Measurements from ENCODE around the gene CPED1. TPM values are rescaled to one million over a fixed set of nuclear protein-coding genes. Genes with fewer than 3 reads are reported as not detected.

Gene CPED1
- total RNA-seq, 6 donors from 2014 or later, result 12.9 to 31.6 (median 18.1) TPM

- WGBS, 2 donors, result 81 to 92% methylated on average over 1 of the region's 1 CpG
- TF ChIP-seq EP300 (IDR thresholded peaks at IDR 0.05) (no peak), POLR2AphosphoS5 (IDR thresholded peaks at IDR 0.05) (no peak), CTCF (IDR thresholded peaks at IDR 0.05) (no peak), POLR2A (IDR thresholded peaks at IDR 0.05) (no peak)
- no peaks in the 10 kb centered on the region for H3K36me3 ChIP-seq
- H3K27me3 ChIP-seq, result no peaks in the 10 kb centered on the region
- H3K9me3 ChIP-seq, result no peaks in the 10 kb centered on the region
- peaks cover 4 to 13% (median 8%) of the 10 kb centered on the region in 4 donors for H3K4me1 ChIP-seq
- H3K4me3 ChIP-seq, result no peak overlapping the region
- no peak for DNase-seq
- no peak for ATAC-seq (ENCODE audit: low FRiP score in 2 of 2)
- H3K27ac ChIP-seq, result no peak overlapping the region
These were observed 56.6 kb downstream of the CPED1 start for GRCh38 chr7:121045090-121045489.

DNA sequence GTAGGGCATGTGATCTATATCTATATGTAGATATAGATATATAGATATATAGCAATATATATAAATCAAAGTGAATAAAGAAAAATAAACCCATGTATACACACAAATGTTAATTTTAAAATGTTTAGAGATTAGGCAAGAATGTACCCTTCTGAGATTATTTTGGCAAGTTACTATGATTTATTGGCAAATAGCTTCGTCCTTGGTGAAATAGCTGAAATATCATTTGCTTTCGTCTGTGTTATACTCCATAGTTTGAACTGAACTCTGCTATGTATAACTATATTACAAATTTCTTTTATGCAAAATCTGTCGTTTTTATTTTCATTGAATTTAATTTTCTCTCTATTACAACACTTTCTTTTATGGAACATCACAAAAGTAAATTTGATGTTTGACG lies 57.5 kb downstream of the CPED1 start:
- WGBS, 2 donors, result 85 to 89% methylated on average over 4 of the region's 4 CpGs
- no peak for TF ChIP-seq CTCF (IDR thresholded peaks at IDR 0.05)
- TF ChIP-seq EP300 (IDR thresholded peaks at IDR 0.05), result no peak
- TF ChIP-seq POLR2AphosphoS5 (IDR thresholded peaks at IDR 0.05), result no peak
- no peak for TF ChIP-seq POLR2A (IDR thresholded peaks at IDR 0.05)
- no peaks in the 10 kb centered on the region for H3K9me3 ChIP-seq
- H3K4me3 ChIP-seq, result no peak overlapping the region
- H3K27ac ChIP-seq, result no peak overlapping the region
- DNase-seq (no peak), ATAC-seq (ENCODE audit: low FRiP score in 2 of 2) (no peak)
- H3K4me1 ChIP-seq, result peaks cover 4 to 13% (median 8%) of the 10 kb centered on the region in 4 donors
- no peaks in the 10 kb centered on the region for H3K36me3 ChIP-seq
- no peaks in the 10 kb centered on the region for H3K27me3 ChIP-seq

DNA sequence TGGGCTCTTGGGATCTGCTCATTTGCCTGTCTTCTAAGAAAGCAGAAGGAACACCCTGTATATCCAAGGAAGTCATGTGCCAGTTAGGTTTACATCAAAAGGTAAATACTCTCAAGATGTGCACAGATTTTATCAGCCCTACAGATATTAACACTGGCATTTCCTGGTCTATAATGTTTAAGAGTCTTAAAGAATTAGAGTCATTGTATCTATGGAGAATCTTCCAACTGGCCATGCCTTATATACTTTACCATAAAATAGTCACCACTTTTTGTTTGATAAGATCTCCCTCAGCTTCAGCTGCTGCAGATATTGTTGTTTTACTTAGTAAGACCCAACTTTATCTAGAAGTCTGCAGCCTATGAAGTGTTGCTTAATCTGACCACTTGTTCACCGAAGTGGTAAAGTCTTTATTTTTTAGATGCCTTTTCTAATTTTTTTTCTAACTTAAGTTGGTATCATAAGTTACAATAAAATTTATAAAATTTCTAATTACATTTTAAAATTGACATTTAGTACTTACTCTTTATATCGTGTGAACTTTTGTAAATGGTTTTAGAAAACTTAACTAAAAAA lies 58.5 kb downstream of the CPED1 start:
- no peaks in the 10 kb centered on the region for H3K36me3 ChIP-seq
- H3K27me3 ChIP-seq, result no peaks in the 10 kb centered on the region
- no peak for DNase-seq
- TF ChIP-seq EP300 (IDR thresholded peaks at IDR 0.05) (no peak), CTCF (IDR thresholded peaks at IDR 0.05) (no peak), POLR2AphosphoS5 (IDR thresholded peaks at IDR 0.05) (no peak), POLR2A (IDR thresholded peaks at IDR 0.05) (no peak)
- H3K4me1 ChIP-seq, result peaks cover 0 to 13% (median 3%) of the 10 kb centered on the region in 4 donors
- H3K9me3 ChIP-seq, result no peaks in the 10 kb centered on the region
- WGBS, 2 donors, result 65 to 67% methylated on average over 2 of the region's 2 CpGs
- no peak overlapping the region for H3K4me3 ChIP-seq
- ATAC-seq (ENCODE audit: low FRiP score in 2 of 2), result no peak
- no peak overlapping the region for H3K27ac ChIP-seq

DNA sequence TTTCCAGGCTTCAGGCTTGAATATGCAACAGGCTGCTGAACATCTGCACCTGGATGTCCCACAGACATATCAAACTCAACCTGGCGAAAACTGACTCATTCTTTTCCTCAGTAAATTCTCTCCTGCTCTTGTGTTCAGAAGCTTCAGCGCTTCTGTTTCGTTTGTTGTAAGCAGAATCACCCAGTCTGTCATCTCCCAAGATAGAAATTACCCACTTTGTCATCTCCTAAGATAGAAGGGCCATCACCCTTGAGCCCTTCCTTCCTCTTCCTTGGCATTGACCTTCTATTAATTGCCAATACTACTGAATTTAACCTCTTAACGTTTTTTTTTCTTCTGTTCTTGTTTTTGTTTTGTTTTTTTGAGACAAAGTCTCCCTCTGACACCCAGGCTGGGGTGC lies 59.7 kb downstream of the CPED1 start:
- H3K36me3 ChIP-seq, result no peaks in the 10 kb centered on the region
- H3K9me3 ChIP-seq, result no peaks in the 10 kb centered on the region
- no peak for DNase-seq
- no peaks in the 10 kb centered on the region for H3K27me3 ChIP-seq
- ATAC-seq (ENCODE audit: low FRiP score in 2 of 2), result no peak
- no peak overlapping the region for H3K4me3 ChIP-seq
- no peak for TF ChIP-seq CTCF (IDR thresholded peaks at IDR 0.05)
- TF ChIP-seq POLR2AphosphoS5 (IDR thresholded peaks at IDR 0.05), result no peak
- TF ChIP-seq EP300 (IDR thresholded peaks at IDR 0.05), result no peak
- TF ChIP-seq POLR2A (IDR thresholded peaks at IDR 0.05), result no peak
- no peak overlapping the region for H3K27ac ChIP-seq
- WGBS, 2 donors, result 57 to 68% methylated on average over 4 of the region's 4 CpGs
- H3K4me1 ChIP-seq, result peaks cover 0 to 8% (median 1%) of the 10 kb centered on the region in 4 donors

All from upper lobe of left lung (tissue), 6 donors.